Neural crest cell (in vitro differentiated cells): Measurements from ENCODE around the gene PDRG1. TPM values are rescaled to one million over a fixed set of nuclear protein-coding genes. Genes with fewer than 3 reads are reported as not detected.

Source experiments
- DNase-seq: peaks from one replicate; pipeline ENCODE4 v3.0.0; 2021; ENCODE audit warnings: low read depth, mixed read lengths, low spot score
- H3K27ac Mint-ChIP-seq: one replicate; pipeline ENCODE4 v1.8.0; 2021; ENCODE audit warnings: mild to moderate bottlenecking, mixed read lengths; ENCODE audit not compliant: unreplicated experiment
- H3K27me3 Mint-ChIP-seq: 2 replicates; pipeline ENCODE4 v1.8.0; 2021; ENCODE audit warnings: low read depth, mild to moderate bottlenecking, mixed read lengths
- H3K36me3 Mint-ChIP-seq: 2 replicates; pipeline ENCODE4 v1.8.0; 2021; ENCODE audit warnings: low read depth, mild to moderate bottlenecking, mixed read lengths
- H3K4me1 Mint-ChIP-seq: 2 replicates; pipeline ENCODE4 v1.8.0; 2021; ENCODE audit warnings: mixed read lengths
- H3K4me3 Mint-ChIP-seq: one replicate; pipeline ENCODE4 v1.8.0; 2021; ENCODE audit warnings: mild to moderate bottlenecking, mixed read lengths
- H3K9me3 Mint-ChIP-seq: 2 replicates; pipeline ENCODE4 v1.8.0; 2021; ENCODE audit warnings: mixed read lengths
- total RNA-seq: library from RNA; stranded (reverse); gene quantifications from 2 replicates; pipeline ENCODE4 v1.2.1, GENCODE V29; 2021
- TF ChIP-seq, protein P1 (sequence below): fragments of 200-600 bp; sonication (generic); conservative IDR thresholded peaks from 2 replicates; pipeline ENCODE4 v1.5.0; 2021; ENCODE audit warnings: antibody characterized with exemption, mild to moderate bottlenecking

The PDRG1 gene
- total RNA-seq, 1 donor from 2014 or later: 34.9 TPM

GRCh38 chr20:31903627-31904386, 48.0 kb downstream of the PDRG1 start:
- no peak overlapping the region for H3K27ac Mint-ChIP-seq
- TF ChIP-seq, protein P1, sequence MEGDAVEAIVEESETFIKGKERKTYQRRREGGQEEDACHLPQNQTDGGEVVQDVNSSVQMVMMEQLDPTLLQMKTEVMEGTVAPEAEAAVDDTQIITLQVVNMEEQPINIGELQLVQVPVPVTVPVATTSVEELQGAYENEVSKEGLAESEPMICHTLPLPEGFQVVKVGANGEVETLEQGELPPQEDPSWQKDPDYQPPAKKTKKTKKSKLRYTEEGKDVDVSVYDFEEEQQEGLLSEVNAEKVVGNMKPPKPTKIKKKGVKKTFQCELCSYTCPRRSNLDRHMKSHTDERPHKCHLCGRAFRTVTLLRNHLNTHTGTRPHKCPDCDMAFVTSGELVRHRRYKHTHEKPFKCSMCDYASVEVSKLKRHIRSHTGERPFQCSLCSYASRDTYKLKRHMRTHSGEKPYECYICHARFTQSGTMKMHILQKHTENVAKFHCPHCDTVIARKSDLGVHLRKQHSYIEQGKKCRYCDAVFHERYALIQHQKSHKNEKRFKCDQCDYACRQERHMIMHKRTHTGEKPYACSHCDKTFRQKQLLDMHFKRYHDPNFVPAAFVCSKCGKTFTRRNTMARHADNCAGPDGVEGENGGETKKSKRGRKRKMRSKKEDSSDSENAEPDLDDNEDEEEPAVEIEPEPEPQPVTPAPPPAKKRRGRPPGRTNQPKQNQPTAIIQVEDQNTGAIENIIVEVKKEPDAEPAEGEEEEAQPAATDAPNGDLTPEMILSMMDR: no peak
- H3K36me3 Mint-ChIP-seq: no peaks in the 10 kb centered on the region
- no peak overlapping the region for H3K4me3 Mint-ChIP-seq
- H3K9me3 Mint-ChIP-seq: no peaks in the 10 kb centered on the region
- no peaks in the 10 kb centered on the region for H3K27me3 Mint-ChIP-seq
- no peaks in the 10 kb centered on the region for H3K4me1 Mint-ChIP-seq
- no peak for DNase-seq

GRCh38 chr20:31901615-31902014, 50.2 kb downstream of the PDRG1 start:
- TF ChIP-seq, protein P1: no peak
- Mint-ChIP-seq H3K27me3 (no peaks in the 10 kb centered on the region), H3K27ac (no peak overlapping the region), H3K9me3 (no peaks in the 10 kb centered on the region), H3K36me3 (no peaks in the 10 kb centered on the region), H3K4me3 (no peak overlapping the region), H3K4me1 (no peaks in the 10 kb centered on the region)
- no peak for DNase-seq

DNA sequence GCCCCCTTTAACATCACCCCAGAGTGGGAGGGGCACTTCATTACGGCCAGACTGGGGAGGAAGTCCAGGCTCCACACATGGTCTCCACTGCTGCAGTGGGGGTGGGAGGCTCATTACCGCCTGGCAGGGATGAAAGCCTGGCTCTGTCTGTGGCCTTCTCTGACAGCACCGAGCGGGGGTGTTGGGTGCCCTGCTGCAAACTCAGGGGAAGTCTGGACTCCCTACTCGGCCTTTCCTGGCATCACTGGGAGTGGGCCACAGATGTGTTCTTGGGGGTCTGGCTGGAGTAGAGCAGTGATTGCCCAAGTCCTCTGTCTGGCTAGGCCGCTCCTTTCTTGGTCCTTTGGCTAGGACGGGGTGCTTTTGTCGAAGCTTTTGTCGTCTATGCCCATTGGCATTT, 54.3 kb downstream of the PDRG1 start:
- H3K4me3 Mint-ChIP-seq: no peak overlapping the region

GRCh38 chr20:31896049-31896448, 55.8 kb downstream of the PDRG1 start:
- H3K36me3 Mint-ChIP-seq: no peaks in the 10 kb centered on the region
- no peaks in the 10 kb centered on the region for H3K9me3 Mint-ChIP-seq
- DNase-seq: no peak
- H3K27me3 Mint-ChIP-seq: no peaks in the 10 kb centered on the region
- H3K27ac Mint-ChIP-seq: no peak overlapping the region
- no peak overlapping the region for H3K4me3 Mint-ChIP-seq
- H3K4me1 Mint-ChIP-seq: no peaks in the 10 kb centered on the region
- TF ChIP-seq, protein P1: no peak

More for the DNA sequence above, 54.3 kb downstream of the PDRG1 start:
- TF ChIP-seq, protein P1: no peak
- no peaks in the 10 kb centered on the region for H3K27me3 Mint-ChIP-seq
- no peaks in the 10 kb centered on the region for H3K36me3 Mint-ChIP-seq
- no peak for DNase-seq
- H3K9me3 Mint-ChIP-seq: no peaks in the 10 kb centered on the region
- no peak overlapping the region for H3K27ac Mint-ChIP-seq
- H3K4me1 Mint-ChIP-seq: no peaks in the 10 kb centered on the region

- peaks cover 2% of the 10 kb centered on the region for H3K27me3 Mint-ChIP-seq
- TF ChIP-seq, protein P1: no peak
- no peak for DNase-seq
- no peaks in the 10 kb centered on the region for H3K36me3 Mint-ChIP-seq
- H3K9me3 Mint-ChIP-seq: no peaks in the 10 kb centered on the region
- no peak overlapping the region for H3K27ac Mint-ChIP-seq
- H3K4me3 Mint-ChIP-seq: no peak overlapping the region
- no peaks in the 10 kb centered on the region for H3K4me1 Mint-ChIP-seq
These were observed 56.7 kb downstream of the PDRG1 start for GRCh38 chr20:31894980-31895675.

Other genes with a start within 250 kb of the PDRG1 start
- gene BCL2L1, start 229.2 kb downstream of the PDRG1 start, total RNA-seq: 74.3 and 74.8 TPM in 2 replicates
- 208 and 210 TPM in 2 replicates for gene TPX2, start 212.8 kb downstream of the PDRG1 start, total RNA-seq
- 1.6 and 1.8 TPM in 2 replicates for gene MYLK2, start 132.7 kb downstream of the PDRG1 start, total RNA-seq
- not detected in 2 replicates for gene FOXS1, start 106.4 kb downstream of the PDRG1 start, total RNA-seq
- gene DUSP15, start 81.5 kb downstream of the PDRG1 start, total RNA-seq: 13.5 and 13.7 TPM in 2 replicates
- gene TTLL9, start 81.4 kb downstream of the PDRG1 start, total RNA-seq: 2.9 and 3.3 TPM in 2 replicates
- 4.5 and 4.9 TPM in 2 replicates for gene XKR7, start 16.1 kb upstream of the PDRG1 start, total RNA-seq
- 0.14 and 0.26 TPM in 2 replicates for gene CCM2L, start 58.4 kb upstream of the PDRG1 start, total RNA-seq
- gene HCK, start 100.2 kb upstream of the PDRG1 start, total RNA-seq: not detected in 2 replicates
- gene TM9SF4, start 157.7 kb upstream of the PDRG1 start, total RNA-seq: 76.7 and 76.8 TPM in 2 replicates